NCI-H1436 treated with DMSO at 0.1 percent for 48 hours (cell line): Measurements from ENCODE around the gene SUPT7L.

Experiments
- DNase-seq: peaks from one replicate; lab custom pipeline; 2025; lab: John Stamatoyannopoulos, UW

SUPT7L gene

GRCh38 chr2:27663285-27664153 is at the start of gene SUPT7L, which contains the start of gene SLC4A1AP:
Gene SUPT7L (minus strand): TSS chr2:27663614. CDS start chr2:27662192, 1,422 bp downstream.
Gene SLC4A1AP (plus strand): TSS chr2:27663889. CDS start chr2:27663915, 26 bp downstream.
- peak; percentile 49 for DNase-seq

- no peak for DNase-seq
Observed at GRCh38 chr2:27713201-27713600, 49.8 kb upstream of the SUPT7L start.

GRCh38 chr2:27712522-27712921 is 49.1 kb upstream of the SUPT7L start:
- no peak for DNase-seq

- no peak for DNase-seq
Observed at GRCh38 chr2:27711804-27712203, 48.4 kb upstream of the SUPT7L start.

- no peak for DNase-seq
Observed at GRCh38 chr2:27710640-27711430, 47.4 kb upstream of the SUPT7L start.

GRCh38 chr2:27709960-27710575 is 46.7 kb upstream of the SUPT7L start:
- no peak for DNase-seq

GRCh38 chr2:27709326-27709725 is 45.9 kb upstream of the SUPT7L start:
- DNase-seq = no peak

GRCh38 chr2:27708666-27709065 is 45.3 kb upstream of the SUPT7L start:
- no peak for DNase-seq

GRCh38 chr2:27708257-27708654 is 44.8 kb upstream of the SUPT7L start:
- no peak for DNase-seq

- no peak for DNase-seq
Observed at GRCh38 chr2:27707462-27708256, 44.2 kb upstream of the SUPT7L start.

GRCh38 chr2:27705851-27706622 is 42.6 kb upstream of the SUPT7L start:
- no peak for DNase-seq

- no peak for DNase-seq
Observed at GRCh38 chr2:27704342-27704876, 41.0 kb upstream of the SUPT7L start.

- DNase-seq = no peak
Observed at GRCh38 chr2:27703638-27704341, 40.4 kb upstream of the SUPT7L start.

GRCh38 chr2:27702302-27702701 is 38.9 kb upstream of the SUPT7L start:
- DNase-seq = no peak

- no peak for DNase-seq
Observed at GRCh38 chr2:27701676-27702075, 38.3 kb upstream of the SUPT7L start.

GRCh38 chr2:27697660-27698059 is 34.2 kb upstream of the SUPT7L start:
- no peak for DNase-seq

GRCh38 chr2:27690052-27690451 is 26.6 kb upstream of the SUPT7L start:
- no peak for DNase-seq

GRCh38 chr2:27689424-27689823 is 26.0 kb upstream of the SUPT7L start:
- no peak for DNase-seq

GRCh38 chr2:27687232-27687631 is 23.8 kb upstream of the SUPT7L start:
- DNase-seq = no peak

GRCh38 chr2:27685577-27685976 is 22.2 kb upstream of the SUPT7L start:
- DNase-seq = no peak
